GM12801 (cell line): ENCODE data around the gene GGT6.

Experiments used
- TF ChIP-seq, protein P1 (sequence below): IDR thresholded peaks from one replicate; pipeline ENCODE4 v1.5.1; 2011; ENCODE audit warnings: control low read depth; ENCODE audit not compliant: insufficient read length; ENCODE audit errors: extremely low read depth

Gene GGT6

DNA sequence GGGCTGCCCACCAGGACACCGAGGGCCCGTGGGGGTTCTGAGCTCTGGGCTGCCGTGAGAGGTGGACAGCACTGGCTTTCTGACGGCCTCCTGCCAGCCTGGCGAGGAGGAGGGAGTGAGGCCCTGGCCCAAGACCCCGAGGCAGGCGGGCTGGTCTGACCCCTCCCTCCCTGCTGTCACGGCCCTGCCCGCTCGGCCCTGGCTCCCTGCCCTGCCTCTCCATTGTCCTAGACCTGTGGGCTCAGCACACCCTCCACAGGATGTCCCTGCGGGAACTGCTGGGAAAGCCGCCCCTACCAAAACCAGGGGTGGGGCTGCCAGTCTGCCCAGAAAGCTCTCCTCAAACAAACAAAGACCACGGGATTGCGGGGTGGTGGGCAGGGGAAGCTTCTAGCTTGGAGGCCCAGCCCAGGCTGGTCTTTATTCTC, 41.0 kb downstream of the GGT6 start:
- TF ChIP-seq, protein P1, sequence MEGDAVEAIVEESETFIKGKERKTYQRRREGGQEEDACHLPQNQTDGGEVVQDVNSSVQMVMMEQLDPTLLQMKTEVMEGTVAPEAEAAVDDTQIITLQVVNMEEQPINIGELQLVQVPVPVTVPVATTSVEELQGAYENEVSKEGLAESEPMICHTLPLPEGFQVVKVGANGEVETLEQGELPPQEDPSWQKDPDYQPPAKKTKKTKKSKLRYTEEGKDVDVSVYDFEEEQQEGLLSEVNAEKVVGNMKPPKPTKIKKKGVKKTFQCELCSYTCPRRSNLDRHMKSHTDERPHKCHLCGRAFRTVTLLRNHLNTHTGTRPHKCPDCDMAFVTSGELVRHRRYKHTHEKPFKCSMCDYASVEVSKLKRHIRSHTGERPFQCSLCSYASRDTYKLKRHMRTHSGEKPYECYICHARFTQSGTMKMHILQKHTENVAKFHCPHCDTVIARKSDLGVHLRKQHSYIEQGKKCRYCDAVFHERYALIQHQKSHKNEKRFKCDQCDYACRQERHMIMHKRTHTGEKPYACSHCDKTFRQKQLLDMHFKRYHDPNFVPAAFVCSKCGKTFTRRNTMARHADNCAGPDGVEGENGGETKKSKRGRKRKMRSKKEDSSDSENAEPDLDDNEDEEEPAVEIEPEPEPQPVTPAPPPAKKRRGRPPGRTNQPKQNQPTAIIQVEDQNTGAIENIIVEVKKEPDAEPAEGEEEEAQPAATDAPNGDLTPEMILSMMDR: no peak

DNA sequence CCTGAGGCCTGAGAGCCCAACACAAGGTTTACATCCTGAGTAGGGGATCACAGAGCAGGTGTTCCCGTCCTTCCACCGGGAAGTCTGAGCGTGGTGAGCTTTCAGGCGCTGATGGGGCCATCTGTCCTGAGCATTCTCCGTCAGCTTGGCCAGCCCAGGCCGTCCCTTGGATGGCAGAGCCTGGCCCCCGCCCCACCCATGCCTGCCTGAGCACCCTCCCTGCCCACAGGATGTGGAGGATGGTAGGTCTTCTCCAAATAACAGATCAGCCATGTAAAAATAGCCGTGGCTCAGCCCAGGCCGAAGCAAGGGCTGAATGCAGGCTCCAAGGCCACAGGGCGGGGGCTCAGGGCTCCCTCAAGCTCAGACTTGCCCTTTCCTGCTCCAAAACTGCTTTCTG, 41.5 kb downstream of the GGT6 start:
- TF ChIP-seq, protein P1: no peak

DNA sequence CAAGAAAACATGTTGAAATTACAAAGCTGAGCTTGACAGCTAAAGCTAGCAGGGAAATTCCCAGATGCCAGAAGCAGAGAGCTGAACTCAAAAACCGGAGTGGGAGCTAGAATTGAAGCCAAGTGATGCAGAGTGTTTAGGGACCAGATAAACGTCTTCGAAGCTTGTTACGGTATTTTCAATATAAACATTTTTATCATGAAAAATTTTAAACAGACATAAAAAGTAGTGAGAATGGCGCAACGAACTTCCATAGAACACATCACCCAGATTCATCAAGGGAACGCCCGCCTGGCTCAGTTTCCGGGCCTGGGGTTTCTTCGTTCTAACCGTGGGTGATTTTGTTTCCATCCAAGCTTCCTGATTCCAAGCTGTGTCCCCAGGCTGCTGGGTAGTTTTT, 43.6 kb downstream of the GGT6 start:
- TF ChIP-seq, protein P1: no peak

DNA sequence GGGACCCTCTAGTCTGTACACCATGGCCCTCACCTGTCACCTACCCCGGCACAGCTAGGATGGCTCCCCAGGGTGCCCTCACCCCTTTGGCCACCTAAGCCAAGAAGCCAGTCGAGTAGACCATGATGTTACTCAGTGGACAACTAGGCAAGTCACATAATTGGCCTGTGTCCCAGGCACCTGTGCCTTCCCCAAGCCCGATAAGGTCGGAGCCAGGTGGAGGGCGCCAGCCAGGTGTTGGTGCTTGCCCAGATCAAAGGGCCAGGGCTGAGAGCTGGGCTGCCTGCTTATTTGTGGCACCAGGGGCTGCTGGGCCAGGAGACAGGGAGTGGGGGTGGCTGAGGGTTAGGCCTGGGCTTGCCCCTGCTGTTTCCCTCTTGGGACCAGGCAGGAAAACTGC, 44.9 kb downstream of the GGT6 start:
- TF ChIP-seq, protein P1: no peak

DNA sequence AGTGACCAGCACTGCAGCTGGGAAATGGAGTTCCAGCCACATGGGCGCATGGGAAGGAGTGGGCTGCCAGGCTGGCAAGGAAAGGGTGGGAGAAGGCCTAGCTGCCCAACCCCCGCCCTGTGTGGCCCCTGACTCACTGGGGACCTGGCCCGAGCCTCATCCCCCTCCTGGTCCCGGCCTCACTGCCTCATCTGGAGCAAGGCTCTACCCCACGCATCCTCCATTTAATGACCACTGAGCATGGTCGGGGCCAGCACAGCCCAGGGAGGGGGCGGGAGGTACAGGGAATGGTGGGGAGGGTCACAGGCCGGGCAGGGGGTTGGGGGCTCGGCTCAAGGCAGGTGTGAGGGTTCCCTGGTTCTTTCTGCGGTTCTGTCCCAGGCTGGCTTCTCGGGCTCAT, 45.6 kb downstream of the GGT6 start:
- TF ChIP-seq, protein P1: no peak

DNA sequence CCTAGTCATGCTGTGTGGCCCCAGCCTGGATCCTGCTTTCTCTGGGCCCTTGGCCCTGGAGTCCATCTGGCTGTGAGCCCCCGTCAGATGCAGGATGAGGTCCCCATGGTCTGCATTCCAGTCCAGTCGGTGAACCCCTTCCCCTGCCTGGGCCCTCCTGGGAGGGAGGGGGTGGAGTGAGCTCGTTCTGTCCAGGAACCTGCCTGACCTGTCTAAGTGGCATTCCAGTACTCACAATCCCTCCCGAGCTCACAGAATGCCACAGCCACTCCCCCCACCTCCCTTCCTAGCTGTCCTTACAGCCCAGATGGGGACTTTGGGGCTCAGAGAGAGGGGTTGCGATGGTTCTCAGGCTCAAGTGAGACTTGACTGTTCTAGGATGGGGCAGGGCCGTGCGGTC, 46.2 kb downstream of the GGT6 start:
- TF ChIP-seq, protein P1: no peak

DNA sequence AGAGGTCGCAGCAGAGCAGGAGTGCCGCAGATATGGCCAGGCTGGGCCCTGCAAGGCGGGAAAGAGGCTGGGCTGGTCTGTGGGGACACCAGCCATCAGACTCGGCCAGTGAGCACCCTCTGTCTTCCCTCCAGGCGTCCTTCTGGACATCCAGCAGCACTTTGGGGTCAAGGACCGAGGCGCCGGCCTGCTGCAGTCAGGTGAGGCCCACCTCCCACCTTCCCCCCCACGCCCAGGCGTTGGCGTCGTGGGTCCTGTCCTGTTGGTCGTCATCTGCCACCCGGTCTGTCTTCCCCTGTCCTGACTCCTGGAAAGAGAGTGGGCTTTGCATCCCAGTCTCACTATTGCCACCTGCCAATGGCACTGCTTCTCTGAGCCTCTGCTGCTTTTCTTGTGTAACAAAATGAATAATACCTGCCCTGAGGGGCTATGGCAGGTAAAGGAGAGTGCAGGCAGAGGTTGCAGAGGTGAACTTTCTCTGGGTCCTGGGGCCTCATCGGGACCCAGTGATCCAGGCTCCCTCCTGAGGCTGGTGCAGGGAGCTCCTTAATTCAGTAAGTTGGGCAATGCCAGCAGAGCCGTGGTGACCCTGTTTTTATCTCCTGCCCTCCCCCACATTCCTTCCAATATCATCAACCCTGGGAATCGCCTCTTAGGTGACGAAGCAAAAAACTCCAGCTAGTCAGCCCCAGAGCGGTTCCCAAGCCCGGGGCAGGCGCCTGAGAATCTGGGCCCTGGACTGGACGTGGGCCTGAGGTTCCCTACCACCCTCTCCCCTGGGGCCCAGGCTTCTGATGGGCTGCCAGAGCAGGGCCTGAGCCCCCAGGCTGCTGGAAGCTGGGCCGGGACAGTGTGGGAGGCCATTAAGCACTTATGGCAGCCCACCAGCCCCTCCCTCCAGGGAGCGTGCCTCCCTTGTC, 47.0 kb downstream of the GGT6 start:
- TF ChIP-seq, protein P1: no peak
